GM13976 (cell line): ENCODE measurements around the gene INSIG1.

Source experiments
- DNase-seq: peaks from one replicate; pipeline ENCODE4 v3.0.0; 2012; ENCODE audit warnings: low spot score
- CTCF ChIP-seq: IDR thresholded peaks from 2 replicates; pipeline ENCODE4 v1.5.1; 2012; ENCODE audit warnings: borderline replicate concordance, mild to moderate bottlenecking; ENCODE audit not compliant: insufficient read depth; ENCODE audit errors: extremely low read depth, missing control alignments, control extremely low read depth
- in situ Hi-C: fragments of 300-500 bp; cut with MboI; formaldehyde crosslinking; loops from one replicate; pipeline ENCODE4 v1.12.0; 2022; ENCODE audit warnings: low sequenced_read_pairs, mixed read lengths, inconsistent platforms; ENCODE audit not compliant: unreplicated experiment

INSIG1 gene

GRCh38 chr7:155340071-155340531 is 42.4 kb downstream of the INSIG1 start:
- in situ Hi-C loops: loop anchor here (5.0 to 10.0 kb wide), 2 partner anchors 145 to 413 kb away; no protein-coding TSS in a partner anchor
- no peak for DNase-seq
- no peak for TF ChIP-seq CTCF

GRCh38 chr7:155340721-155341120 is 43.0 kb downstream of the INSIG1 start:
- no peak for DNase-seq
- in situ Hi-C loops: loop anchor here (5.0 to 10.0 kb wide), 2 partner anchors 146 to 413 kb away; no protein-coding TSS in a partner anchor
- TF ChIP-seq CTCF: no peak

GRCh38 chr7:155341463-155341983 is 43.8 kb downstream of the INSIG1 start:
- in situ Hi-C loops: loop anchor here (5.0 to 10.0 kb wide), 2 partner anchors 147 to 414 kb away; no protein-coding TSS in a partner anchor
- no peak for TF ChIP-seq CTCF
- no peak for DNase-seq

- no peak for DNase-seq
- in situ Hi-C loops: loop anchor here (5.0 to 10.0 kb wide), 2 partner anchors 148 to 415 kb away; no protein-coding TSS in a partner anchor
- TF ChIP-seq CTCF: no peak
Measured at GRCh38 chr7:155342313-155342712, 44.6 kb downstream of the INSIG1 start.

GRCh38 chr7:155343150-155343549 is 45.5 kb downstream of the INSIG1 start:
- no peak for TF ChIP-seq CTCF
- no peak for DNase-seq
- in situ Hi-C loops: loop anchor here (5.0 to 10.0 kb wide), 2 partner anchors 148 to 416 kb away; no protein-coding TSS in a partner anchor

- peak; percentile 24 for DNase-seq
- in situ Hi-C loops: loop anchor here (5.0 to 10.0 kb wide), 2 partner anchors 149 to 416 kb away; no protein-coding TSS in a partner anchor
- TF ChIP-seq CTCF: no peak
Measured at GRCh38 chr7:155343661-155344121, 46.0 kb downstream of the INSIG1 start.
